HUES64 (cell line): ENCODE data around the gene DLGAP1.
A peak's percentile ranks its signal among the peaks of the same experiment; 100 is the strongest.

ENCODE experiments used
- H3K27ac ChIP-seq: 2 replicates; pipeline ENCODE4 v1.7.0; 2013; ENCODE audit warnings: low read depth, low read length, inconsistent platforms
- H3K27me3 ChIP-seq: 2 replicates; pipeline ENCODE4 v1.6.1; 2013; ENCODE audit warnings: mild to moderate bottlenecking, low read length; ENCODE audit not compliant: insufficient read depth
- H3K36me3 ChIP-seq: 2 replicates; pipeline ENCODE4 v1.6.1; 2013; ENCODE audit warnings: mild to moderate bottlenecking, low read length; ENCODE audit not compliant: insufficient read depth
- H3K4me1 ChIP-seq: 2 replicates; pipeline ENCODE4 v1.6.1; 2013; ENCODE audit warnings: mild to moderate bottlenecking, low read length, moderate library complexity; ENCODE audit not compliant: insufficient read depth
- H3K4me3 ChIP-seq: 2 replicates; pipeline ENCODE4 v1.5.1; 2013; ENCODE audit warnings: mild to moderate bottlenecking, low read length, moderate library complexity
- H3K9ac ChIP-seq: 2 replicates; pipeline ENCODE4 v1.6.1; 2013; ENCODE audit warnings: mild to moderate bottlenecking, low read depth, low read length
- H3K9me3 ChIP-seq: 2 replicates; pipeline ENCODE4 v1.6.1; 2013; ENCODE audit warnings: low read depth, low read length; ENCODE audit not compliant: insufficient read depth
- WGBS: fragments of 150-250, 120-280 bp; methylation state at CpG from one replicate; pipeline ENCODE4 v1.1.7; 2013; ENCODE audit warnings: missing lambda C conversion rate; 5-methylcytosine and 5-hydroxymethylcytosine counted together

DLGAP1 gene

GRCh38 chr18:3728704-3729437, 726.2 kb downstream of the DLGAP1 start:
- Histone ChIP-seq H3K9ac (no peak overlapping the region), H3K4me3 (no peak overlapping the region), H3K4me1 (no peaks in the 10 kb centered on the region), H3K9me3 (no peaks in the 10 kb centered on the region), H3K27ac (no peak overlapping the region), H3K36me3 (no peaks in the 10 kb centered on the region), H3K27me3 (no peaks in the 10 kb centered on the region)
- 96% methylated on average over 35 of the region's 35 CpGs for WGBS

- Histone ChIP-seq H3K4me1 (peaks cover 12% of the 10 kb centered on the region), H3K36me3 (no peaks in the 10 kb centered on the region), H3K9ac (no peak overlapping the region), H3K9me3 (no peaks in the 10 kb centered on the region), H3K4me3 (no peak overlapping the region), H3K27ac (no peak overlapping the region), H3K27me3 (no peaks in the 10 kb centered on the region)
- 93% methylated on average over 7 of the region's 7 CpGs for WGBS
Observed at GRCh38 chr18:3727274-3727673, 727.8 kb downstream of the DLGAP1 start.

- Histone ChIP-seq H3K4me3 (no peak overlapping the region), H3K9ac (no peak overlapping the region), H3K27me3 (no peaks in the 10 kb centered on the region), H3K27ac (no peak overlapping the region), H3K4me1 (peaks cover 21% of the 10 kb centered on the region), H3K9me3 (no peaks in the 10 kb centered on the region), H3K36me3 (no peaks in the 10 kb centered on the region)
- WGBS = 92% methylated on average over 4 of the region's 4 CpGs
Observed at GRCh38 chr18:3726238-3726951, 728.7 kb downstream of the DLGAP1 start.

- no CpG with 5 or more reads among the region's 2 CpGs for WGBS
- no peaks in the 10 kb centered on the region for H3K27me3 ChIP-seq
- no peak overlapping the region for H3K4me3 ChIP-seq
- no peak overlapping the region for H3K27ac ChIP-seq
- peaks cover 28% of the 10 kb centered on the region for H3K4me1 ChIP-seq
- H3K9ac ChIP-seq = no peak overlapping the region
- no peaks in the 10 kb centered on the region for H3K36me3 ChIP-seq
- no peaks in the 10 kb centered on the region for H3K9me3 ChIP-seq
Observed at GRCh38 chr18:3725115-3725514, 730.0 kb downstream of the DLGAP1 start.

GRCh38 chr18:3723554-3723953, 731.6 kb downstream of the DLGAP1 start:
- Histone ChIP-seq H3K9ac (no peak overlapping the region), H3K36me3 (no peaks in the 10 kb centered on the region), H3K9me3 (no peaks in the 10 kb centered on the region), H3K4me3 (no peak overlapping the region), H3K27ac (no peak overlapping the region), H3K4me1 (peaks cover 28% of the 10 kb centered on the region), H3K27me3 (no peaks in the 10 kb centered on the region)

- Histone ChIP-seq H3K27me3 (no peaks in the 10 kb centered on the region), H3K27ac (no peak overlapping the region), H3K9ac (no peak overlapping the region), H3K4me1 (peaks cover 28% of the 10 kb centered on the region), H3K9me3 (no peaks in the 10 kb centered on the region), H3K36me3 (no peaks in the 10 kb centered on the region), H3K4me3 (no peak overlapping the region)
- WGBS = 86% methylated on average over 5 of the region's 5 CpGs
Observed at GRCh38 chr18:3722649-3723433, 732.3 kb downstream of the DLGAP1 start.

GRCh38 chr18:3721771-3722648, 733.1 kb downstream of the DLGAP1 start:
- no peak overlapping the region for H3K27ac ChIP-seq

GRCh38 chr18:3720818-3721545, 734.1 kb downstream of the DLGAP1 start:
- Histone ChIP-seq H3K9me3 (no peaks in the 10 kb centered on the region), H3K27me3 (no peaks in the 10 kb centered on the region), H3K4me3 (no peak overlapping the region), H3K36me3 (no peaks in the 10 kb centered on the region), H3K27ac (peak overlapping the region; percentile 41; the same call in 1 of the 2 replicates), H3K9ac (no peak overlapping the region), H3K4me1 (peaks cover 28% of the 10 kb centered on the region)
- WGBS = 88% methylated on average over 4 of the region's 4 CpGs

More at GRCh38 chr18:3721771-3722648, 733.1 kb downstream of the DLGAP1 start:
- Histone ChIP-seq H3K4me1 (peaks cover 28% of the 10 kb centered on the region), H3K4me3 (no peak overlapping the region), H3K36me3 (no peaks in the 10 kb centered on the region), H3K9ac (no peak overlapping the region), H3K9me3 (no peaks in the 10 kb centered on the region), H3K27me3 (no peaks in the 10 kb centered on the region)
- WGBS = 87% methylated on average over 6 of the region's 7 CpGs

GRCh38 chr18:3720159-3720558, 734.9 kb downstream of the DLGAP1 start:
- H3K27ac ChIP-seq = no peak overlapping the region
- 67% methylated on average over 1 of the region's 1 CpG for WGBS
- peaks cover 28% of the 10 kb centered on the region for H3K4me1 ChIP-seq
- H3K27me3 ChIP-seq = no peaks in the 10 kb centered on the region
- no peak overlapping the region for H3K4me3 ChIP-seq
- H3K9ac ChIP-seq = no peak overlapping the region
- no peaks in the 10 kb centered on the region for H3K9me3 ChIP-seq
- H3K36me3 ChIP-seq = no peaks in the 10 kb centered on the region

- Histone ChIP-seq H3K27me3 (no peaks in the 10 kb centered on the region), H3K4me3 (no peak overlapping the region), H3K27ac (no peak overlapping the region), H3K4me1 (peaks cover 18% of the 10 kb centered on the region), H3K9me3 (no peaks in the 10 kb centered on the region), H3K36me3 (no peaks in the 10 kb centered on the region), H3K9ac (no peak overlapping the region)
- 88% methylated on average over 5 of the region's 5 CpGs for WGBS
Observed at GRCh38 chr18:3717376-3718025, 737.6 kb downstream of the DLGAP1 start.
